Neural cell (in vitro differentiated cells): Measurements from ENCODE around the gene C10orf120.

ENCODE experiments used
- EP300 ChIP-seq: fragments of 450-650 bp; conservative IDR thresholded peaks from 2 replicates; pipeline ENCODE4 v1.6.1; 2014; ENCODE audit warnings: antibody characterized with exemption, mild to moderate bottlenecking, moderate library complexity; ENCODE audit not compliant: poor library complexity, severe bottlenecking
- POLR2AphosphoS5 ChIP-seq: IDR thresholded peaks from 2 replicates; pipeline ENCODE4 v1.6.1; 2012
- REST ChIP-seq: IDR thresholded peaks from 2 replicates; pipeline ENCODE4 v1.6.1; 2012; ENCODE audit warnings: borderline replicate concordance
- TF ChIP-seq, protein P1 (sequence below): fragments of 450-650 bp; IDR thresholded peaks from 2 replicates; pipeline ENCODE4 v1.5.1; 2014; ENCODE audit warnings: antibody characterized with exemption, mild to moderate bottlenecking, moderate library complexity; ENCODE audit not compliant: poor library complexity, severe bottlenecking

DNA sequence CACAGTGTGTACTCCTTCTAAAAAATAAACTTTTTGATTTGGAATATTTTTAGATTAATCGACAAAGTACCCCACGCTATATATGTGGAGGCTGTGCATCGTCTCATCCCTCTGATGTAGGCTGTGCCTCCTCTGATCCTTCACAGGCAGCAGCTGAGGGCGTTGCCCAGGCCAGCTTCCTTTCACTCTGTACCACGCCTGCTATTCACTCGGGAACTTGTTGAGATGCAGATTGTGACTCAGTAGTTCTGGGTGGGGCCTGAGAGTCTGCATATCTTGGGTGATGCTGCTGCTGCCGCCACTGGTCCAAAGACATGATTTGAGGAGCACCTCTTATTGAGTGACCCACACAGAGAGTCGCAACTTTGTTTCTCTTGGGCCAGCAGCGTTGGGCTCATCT is 7.9 kb upstream of the C10orf120 start:
- TF ChIP-seq REST = no peak
- TF ChIP-seq POLR2AphosphoS5 = no peak
- TF ChIP-seq, protein P1, sequence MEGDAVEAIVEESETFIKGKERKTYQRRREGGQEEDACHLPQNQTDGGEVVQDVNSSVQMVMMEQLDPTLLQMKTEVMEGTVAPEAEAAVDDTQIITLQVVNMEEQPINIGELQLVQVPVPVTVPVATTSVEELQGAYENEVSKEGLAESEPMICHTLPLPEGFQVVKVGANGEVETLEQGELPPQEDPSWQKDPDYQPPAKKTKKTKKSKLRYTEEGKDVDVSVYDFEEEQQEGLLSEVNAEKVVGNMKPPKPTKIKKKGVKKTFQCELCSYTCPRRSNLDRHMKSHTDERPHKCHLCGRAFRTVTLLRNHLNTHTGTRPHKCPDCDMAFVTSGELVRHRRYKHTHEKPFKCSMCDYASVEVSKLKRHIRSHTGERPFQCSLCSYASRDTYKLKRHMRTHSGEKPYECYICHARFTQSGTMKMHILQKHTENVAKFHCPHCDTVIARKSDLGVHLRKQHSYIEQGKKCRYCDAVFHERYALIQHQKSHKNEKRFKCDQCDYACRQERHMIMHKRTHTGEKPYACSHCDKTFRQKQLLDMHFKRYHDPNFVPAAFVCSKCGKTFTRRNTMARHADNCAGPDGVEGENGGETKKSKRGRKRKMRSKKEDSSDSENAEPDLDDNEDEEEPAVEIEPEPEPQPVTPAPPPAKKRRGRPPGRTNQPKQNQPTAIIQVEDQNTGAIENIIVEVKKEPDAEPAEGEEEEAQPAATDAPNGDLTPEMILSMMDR = no peak
- no peak for TF ChIP-seq EP300
